ENCODE measurements around the gene AP2A1. TPM values are rescaled to one million over a fixed set of nuclear protein-coding genes. Genes with fewer than 3 reads are reported as not detected.

AP2A1 gene
- polyA plus RNA-seq, 1 donor: 56.3 TPM

DNA sequence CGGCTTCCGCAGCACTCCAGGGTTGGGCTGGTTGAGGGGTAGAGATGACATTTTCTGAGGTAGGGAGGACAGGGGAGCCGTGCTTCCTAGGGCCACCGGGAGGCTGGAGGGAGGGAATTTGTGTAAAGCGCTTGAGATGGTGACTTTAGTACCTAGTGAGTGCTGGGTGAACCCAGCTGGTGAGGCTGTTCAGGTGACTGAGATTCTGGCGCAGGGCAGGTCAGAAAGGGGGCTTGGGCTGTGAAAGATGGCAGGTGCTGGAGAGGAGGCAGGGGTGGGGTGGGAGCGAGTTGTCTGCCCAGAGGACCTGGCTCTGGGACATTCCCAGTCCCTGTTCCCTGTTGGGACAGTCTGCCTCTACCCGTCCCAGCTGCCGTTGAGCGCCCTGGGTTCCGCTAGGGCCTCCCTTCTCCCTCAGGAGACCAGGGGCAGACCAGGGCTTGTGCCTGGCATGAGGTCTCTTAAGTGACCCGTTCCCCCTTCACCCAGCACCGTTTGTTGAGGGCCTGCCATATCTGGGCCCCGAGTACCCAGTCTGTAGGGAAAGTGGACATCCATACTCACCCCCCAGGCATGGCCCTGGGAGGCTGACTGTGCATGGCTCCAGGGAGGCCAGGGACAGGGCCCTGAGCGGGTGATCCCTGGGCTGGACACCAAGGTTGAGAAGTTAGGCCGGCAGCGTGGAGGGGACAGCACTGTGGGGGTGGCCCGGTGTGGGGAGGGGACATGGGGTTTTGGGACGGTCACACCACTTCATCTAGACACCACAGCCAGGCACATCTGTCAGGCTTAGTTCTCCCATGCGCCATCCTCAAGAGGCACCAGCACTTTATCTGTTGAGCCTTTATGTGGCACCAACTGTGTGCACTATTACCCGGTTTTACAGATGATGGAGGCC, 89.1 kb downstream of the AP2A1 start:
- DNase-seq (ENCODE audit: low read depth): no peak

DNA sequence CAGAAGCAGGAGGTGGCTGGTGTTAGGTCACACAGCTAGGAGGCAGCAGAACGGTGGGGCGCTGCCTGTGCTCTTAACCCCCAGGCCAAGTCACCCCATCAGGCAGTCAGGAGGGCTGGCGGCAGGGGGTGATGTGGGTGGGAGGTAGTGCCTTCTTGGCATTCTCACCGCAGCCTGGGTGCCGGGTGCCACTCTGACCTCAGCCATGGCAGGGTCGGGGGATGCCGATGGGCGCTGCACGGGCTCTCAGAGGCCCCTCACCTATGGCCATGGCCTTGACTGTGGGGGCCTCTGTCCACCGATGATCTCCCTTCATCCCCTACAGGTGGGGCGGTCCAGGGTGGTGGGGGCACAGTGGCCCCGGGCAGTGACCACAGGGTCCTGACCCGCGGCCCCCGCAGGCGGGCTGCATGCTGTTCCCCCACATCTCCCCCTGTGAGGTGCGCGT, 89.8 kb downstream of the AP2A1 start:
- no peak for DNase-seq (ENCODE audit: low read depth)

Other genes starting within 250 kb of the AP2A1 start
- 59.8 TPM for gene RCN3, start 239.0 kb upstream of the AP2A1 start, polyA plus RNA-seq (ENCODE audit: insufficient read length)
- 56.5 TPM for gene NOSIP, start 186.4 kb upstream of the AP2A1 start, polyA plus RNA-seq (ENCODE audit: insufficient read length)
- 0.42 TPM for gene PRRG2, start 185.7 kb upstream of the AP2A1 start, polyA plus RNA-seq (ENCODE audit: insufficient read length)
- gene PRR12, start 175.8 kb upstream of the AP2A1 start, polyA plus RNA-seq (ENCODE audit: insufficient read length): 17.4 TPM
- 28.3 TPM for gene RRAS, start 126.9 kb upstream of the AP2A1 start, polyA plus RNA-seq (ENCODE audit: insufficient read length)
- gene SCAF1, start 124.8 kb upstream of the AP2A1 start, polyA plus RNA-seq (ENCODE audit: insufficient read length): 29.9 TPM
- 33.2 TPM for gene IRF3, start 101.1 kb upstream of the AP2A1 start, polyA plus RNA-seq (ENCODE audit: insufficient read length)
- gene BCL2L12, start 101.1 kb upstream of the AP2A1 start, polyA plus RNA-seq (ENCODE audit: insufficient read length): 28.4 TPM
- gene PRMT1, start 89.7 kb upstream of the AP2A1 start, polyA plus RNA-seq (ENCODE audit: insufficient read length): 209 TPM
- gene ADM5, start 77.4 kb upstream of the AP2A1 start, polyA plus RNA-seq (ENCODE audit: insufficient read length): 0.99 TPM
- 8.2 TPM for gene CPT1C, start 75.9 kb upstream of the AP2A1 start, polyA plus RNA-seq (ENCODE audit: insufficient read length)
- 0.52 TPM for gene TSKS, start 3.7 kb upstream of the AP2A1 start, polyA plus RNA-seq (ENCODE audit: insufficient read length)
- gene FUZ, start 46.3 kb downstream of the AP2A1 start, polyA plus RNA-seq (ENCODE audit: insufficient read length): 17.0 TPM
- 28.6 TPM for gene MED25, start 51.3 kb downstream of the AP2A1 start, polyA plus RNA-seq (ENCODE audit: insufficient read length)
- gene PTOV1, start 84.2 kb downstream of the AP2A1 start, polyA plus RNA-seq (ENCODE audit: insufficient read length): 195 TPM
- gene PNKP, start 100.6 kb downstream of the AP2A1 start, polyA plus RNA-seq (ENCODE audit: insufficient read length): 38.1 TPM
- 36.8 TPM for gene AKT1S1, start 110.4 kb downstream of the AP2A1 start, polyA plus RNA-seq (ENCODE audit: insufficient read length)
- 35.6 TPM for gene TBC1D17, start 110.7 kb downstream of the AP2A1 start, polyA plus RNA-seq (ENCODE audit: insufficient read length)
- gene IL4I1, start 129.9 kb downstream of the AP2A1 start, polyA plus RNA-seq (ENCODE audit: insufficient read length): 1.0 TPM
- gene ATF5, start 162.2 kb downstream of the AP2A1 start, polyA plus RNA-seq (ENCODE audit: insufficient read length): 30.2 TPM
- 52.7 TPM for gene NUP62, start 162.5 kb downstream of the AP2A1 start, polyA plus RNA-seq (ENCODE audit: insufficient read length)
- 0.77 TPM for gene SIGLEC11, start 194.2 kb downstream of the AP2A1 start, polyA plus RNA-seq (ENCODE audit: insufficient read length)